IMR-90 (cell line): ENCODE measurements around the gene DTX1. TPM values are rescaled to one million over a fixed set of nuclear protein-coding genes. Genes with fewer than 3 reads are reported as not detected.

Experiments used
- ATAC-seq: fragments of 200-7000 bp; cut with Tn5 transposase; 2 replicates; pipeline ENCODE4 v1.9.1; 2020; ENCODE audit warnings: low read depth, mild to moderate bottlenecking, moderate library complexity
- BruUV-seq: library from RNA; stranded (reverse); fragments of 400-500 nt; replicated peaks from 2 replicates; lab custom pipeline; 2021; lab: Mats Ljungman, UMichigan
- CTCF ChIA-PET: fragments of 300-600 bp; formaldehyde crosslinking; extraction: SDS; loops from one replicate; lab custom pipeline; 2021; ENCODE audit warnings: antibody characterized with exemption; lab: Yijun Ruan, JAX
- POLR2A ChIA-PET: fragments of 300-600 bp; sonication (Branson Sonifier 250); formaldehyde crosslinking; loops from one replicate; lab custom pipeline; 2022; ENCODE audit warnings: antibody characterized with exemption; ENCODE audit not compliant: unreplicated experiment; lab: Charles Lee
- DNase-seq: peaks from one replicate; pipeline ENCODE4 v3.0.0; 2013
- H2AFZ ChIP-seq: replicated peaks from 2 replicates; pipeline ENCODE3; 2013; ENCODE audit warnings: low read length, mild to moderate bottlenecking; ENCODE audit not compliant: poor library complexity
- H2AK5ac ChIP-seq: 2 replicates; pipeline ENCODE4 v1.6.1; 2013; ENCODE audit warnings: low read depth, low read length, inconsistent platforms
- H2AK9ac ChIP-seq: replicated peaks from 2 replicates; pipeline ENCODE3; 2013; ENCODE audit warnings: mild to moderate bottlenecking, low read depth, low read length, moderate library complexity; ENCODE audit not compliant: poor library complexity
- H2BK120ac ChIP-seq: 2 replicates; pipeline ENCODE4 v1.6.1; 2013; ENCODE audit warnings: low read depth, low read length, inconsistent platforms
- H2BK15ac ChIP-seq: 3 replicates; pipeline ENCODE4 v1.6.1; 2013; ENCODE audit warnings: low read depth, low read length, inconsistent platforms
- H2BK20ac ChIP-seq: 2 replicates; pipeline ENCODE4 v1.6.1; 2013; ENCODE audit warnings: low read depth, mild to moderate bottlenecking, inconsistent platforms, low read length, moderate library complexity
- H2BK5ac ChIP-seq: 2 replicates; pipeline ENCODE4 v1.6.1; 2013; ENCODE audit warnings: mild to moderate bottlenecking, low read depth, low read length, inconsistent platforms; ENCODE audit not compliant: poor library complexity, severe bottlenecking
- H3K14ac ChIP-seq: replicated peaks from 2 replicates; pipeline ENCODE4 v1.6.1; 2013; ENCODE audit warnings: low read depth, low read length, inconsistent platforms
- H3K18ac ChIP-seq: 2 replicates; pipeline ENCODE4 v1.6.1; 2013; ENCODE audit warnings: low read depth, low read length, control low read depth
- H3K23ac ChIP-seq: 2 replicates; pipeline ENCODE4 v1.6.1; 2013; ENCODE audit warnings: low read depth, low read length, inconsistent platforms
- H3K27ac ChIP-seq: 2 replicates; pipeline ENCODE4 v1.5.1; 2013; ENCODE audit warnings: mild to moderate bottlenecking, control low read depth, low read length; ENCODE audit not compliant: insufficient read depth
- H3K27me3 ChIP-seq: 2 replicates; pipeline ENCODE4 v1.6.1; 2013; ENCODE audit warnings: low read length; ENCODE audit not compliant: control insufficient read depth, insufficient read depth
- H3K36me3 ChIP-seq: 2 replicates; pipeline ENCODE4 v1.6.1; 2013; ENCODE audit warnings: low read length, mixed read lengths; ENCODE audit not compliant: control insufficient read depth, insufficient read depth
- H3K4ac ChIP-seq: 2 replicates; pipeline ENCODE4 v1.6.1; 2013; ENCODE audit warnings: low read depth, low read length, inconsistent platforms
- H3K4me1 ChIP-seq: 2 replicates; pipeline ENCODE4 v1.6.1; 2013; ENCODE audit warnings: low read length, mixed read lengths; ENCODE audit not compliant: control insufficient read depth, insufficient read depth
- H3K4me2 ChIP-seq: 2 replicates; pipeline ENCODE4 v1.6.1; 2013; ENCODE audit warnings: low read depth, mild to moderate bottlenecking, control low read depth, low read length, moderate library complexity
- H3K4me3 ChIP-seq: 2 replicates; pipeline ENCODE4 v1.5.1; 2013; ENCODE audit warnings: low read depth, mild to moderate bottlenecking, control low read depth, low read length, moderate library complexity; ENCODE audit not compliant: insufficient read depth
- H3K56ac ChIP-seq: 2 replicates; pipeline ENCODE4 v1.6.1; 2013; ENCODE audit warnings: low read length, inconsistent platforms; ENCODE audit not compliant: insufficient read depth; ENCODE audit errors: extremely low read depth
- H3K79me1 ChIP-seq, 2 experiments: 2 replicates each; pipeline ENCODE4 v1.6.1; 2013; ENCODE audit warnings: low read length in 2 of 2, inconsistent platforms in 1 of 2, low read depth in 1 of 2
- H3K9ac ChIP-seq: 2 replicates; pipeline ENCODE4 v1.6.1; 2013; ENCODE audit warnings: low read depth, low read length, control low read depth
- H3K9me1 ChIP-seq: 2 replicates; pipeline ENCODE4 v1.6.1; 2013; ENCODE audit warnings: low read length, inconsistent platforms; ENCODE audit not compliant: insufficient read depth
- H3K9me3 ChIP-seq: 2 replicates; pipeline ENCODE4 v1.6.1; 2013; ENCODE audit warnings: low read length; ENCODE audit not compliant: control insufficient read depth, insufficient read depth
- H4K20me1 ChIP-seq: 2 replicates; pipeline ENCODE4 v1.6.1; 2013; ENCODE audit warnings: low read length, inconsistent platforms; ENCODE audit not compliant: insufficient read depth
- H4K5ac ChIP-seq: 2 replicates; pipeline ENCODE4 v1.6.1; 2013; ENCODE audit warnings: mild to moderate bottlenecking, low read depth, low read length, control low read depth
- H4K8ac ChIP-seq, 2 experiments: 2 replicates each; pipeline ENCODE4 v1.6.1; 2013; ENCODE audit warnings: low read depth in 2 of 2, low read length in 2 of 2, control low read depth in 1 of 2, inconsistent platforms in 1 of 2
- H4K91ac ChIP-seq: 2 replicates; pipeline ENCODE4 v1.6.1; 2013; ENCODE audit warnings: low read depth, low read length, inconsistent platforms; ENCODE audit not compliant: insufficient read depth
- BHLHE40 ChIP-seq: fragments of 150-350 bp; IDR thresholded peaks from 2 replicates; pipeline ENCODE4 v1.6.1; 2016; ENCODE audit warnings: mild to moderate bottlenecking, low read depth, low read length
- CEBPB ChIP-seq: IDR thresholded peaks from 2 replicates; pipeline ENCODE4 v1.6.1; 2012; ENCODE audit warnings: low read depth, low read length, improper control_type of control experiment
- CHD1 ChIP-seq: IDR thresholded peaks from 2 replicates; pipeline ENCODE4 v1.6.1; 2012; ENCODE audit warnings: low read depth, low read length, improper control_type of control experiment
- CTCF ChIP-seq: conservative IDR thresholded peaks from 2 replicates; pipeline ENCODE4 v1.5.1; 2012; ENCODE audit warnings: mild to moderate bottlenecking, low read depth, low read length, improper control_type of control experiment
- ELK1 ChIP-seq: fragments of 150-350 bp; IDR thresholded peaks from 2 replicates; pipeline ENCODE4 v1.6.1; 2016; ENCODE audit warnings: low read depth, mild to moderate bottlenecking, low read length, moderate library complexity, borderline replicate concordance
- FOS ChIP-seq: fragments of 150-350 bp; IDR thresholded peaks from 2 replicates; pipeline ENCODE4 v1.6.1; 2016; ENCODE audit warnings: low read depth, low read length
- MAFK ChIP-seq: IDR thresholded peaks from 2 replicates; pipeline ENCODE4 v1.6.1; 2012; ENCODE audit warnings: low read depth, low read length, improper control_type of control experiment
- MAZ ChIP-seq: IDR thresholded peaks from 2 replicates; pipeline ENCODE4 v1.6.1; 2012; ENCODE audit warnings: low read depth, mild to moderate bottlenecking, low read length, improper control_type of control experiment, moderate library complexity, borderline replicate concordance
- MXI1 ChIP-seq: IDR thresholded peaks from 2 replicates; pipeline ENCODE4 v1.6.1; 2012; ENCODE audit warnings: low read depth, mild to moderate bottlenecking, low read length, moderate library complexity, borderline replicate concordance
- NFE2L2 ChIP-seq: fragments of 150-350 bp; IDR thresholded peaks from 2 replicates; pipeline ENCODE4 v1.6.1; 2016; ENCODE audit warnings: low read depth, mild to moderate bottlenecking, low read length
- POLR2A ChIP-seq: IDR thresholded peaks from 2 replicates; pipeline ENCODE4 v1.6.1; 2012; ENCODE audit warnings: mild to moderate bottlenecking, low read depth, low read length
- RAD21 ChIP-seq: IDR thresholded peaks from 2 replicates; pipeline ENCODE4 v1.6.1; 2012; ENCODE audit warnings: low read length, improper control_type of control experiment
- RCOR1 ChIP-seq: IDR thresholded peaks from 2 replicates; pipeline ENCODE4 v1.6.1; 2012; ENCODE audit warnings: mild to moderate bottlenecking, low read length, improper control_type of control experiment; ENCODE audit not compliant: insufficient replicate concordance
- SMC3 ChIP-seq: fragments of 150-350 bp; IDR thresholded peaks from 2 replicates; pipeline ENCODE4 v1.6.1; 2016; ENCODE audit warnings: low read depth, mild to moderate bottlenecking, antibody characterized with exemption, low read length, moderate library complexity
- WGBS, 2 experiments: methylation state at CpG; one replicate each; pipeline versions ENCODE4 v1.1.5 to v1.1.7; 2013; ENCODE audit warnings: missing lambda C conversion rate in 2 of 2; ENCODE audit not compliant: insufficient read length in 1 of 2; ENCODE audit errors: extremely low coverage in 2 of 2; 5-methylcytosine and 5-hydroxymethylcytosine counted together
- dilution Hi-C: fragments of 300-500 bp; cut with HindIII; formaldehyde crosslinking; loops from one replicate; pipeline ENCODE4 v1.14.3; 2018; ENCODE audit warnings: low sequenced_read_pairs; ENCODE audit not compliant: unreplicated experiment
- in situ Hi-C: fragments of 300-500 bp; cut with MboI; formaldehyde crosslinking; loops from 3 replicates; pipeline ENCODE4 v1.14.3; 2019; ENCODE audit warnings: low sequenced_read_pairs, inconsistent platforms, mixed read lengths
- intact Hi-C: fragments of 100-400 bp; cut with micrococcal nuclease; formaldehyde crosslinking; loops from 2 replicates; pipeline ENCODE4 v1.10.0; 2022
- polyA plus RNA-seq, 3 experiments: library from polyadenylated mRNA; depleted of rRNA; stranded (reverse); fragments of >200 nt; gene quantifications; 2 replicates each; pipeline ENCODE4 v1.2.3, GENCODE V29; 2012; ENCODE audit warnings: low replicate concordance in 1 of 3
- total RNA-seq: library from RNA; depleted of rRNA; stranded (reverse); fragments of >200 nt; gene quantifications from 2 replicates; pipeline ENCODE4 v1.2.3, GENCODE V29; 2012

Gene DTX1
- total and polyA plus RNA-seq, 2 of the 4 experiments (the other 2 are of a cell fraction) = not detected

- Histone ChIP-seq H2AFZ (no peak overlapping the region), H3K27ac (no peak overlapping the region), H2BK120ac (no peak overlapping the region), H3K4ac (no peak overlapping the region), H3K36me3 (no peaks in the 10 kb centered on the region), H3K9me1 (no peaks in the 10 kb centered on the region), H3K9ac (no peak overlapping the region), H3K4me2 (no peak overlapping the region), H3K18ac (no peak overlapping the region), H3K9me3 (no peaks in the 10 kb centered on the region), H2BK20ac (no peak overlapping the region), H3K4me3 (no peak overlapping the region), H2AK5ac (no peak overlapping the region), H4K5ac (no peak overlapping the region), H2BK15ac (no peak overlapping the region), H4K20me1 (no peaks in the 10 kb centered on the region), H3K14ac (no peak overlapping the region), H2AK9ac (no peak overlapping the region), H3K79me1 (no peaks in the 10 kb centered on the region), H3K56ac (no peak overlapping the region), H4K8ac (no peak overlapping the region), H4K91ac (no peak overlapping the region), H2BK5ac (no peak overlapping the region), H3K23ac (no peak overlapping the region), H3K27me3 (no peaks in the 10 kb centered on the region), H3K4me1 (no peaks in the 10 kb centered on the region)
- whole genome bisulfite sequencing, 2 experiments = 10% methylated on average over 2 of the region's 9 CpGs; no CpG with 5 or more reads in 1 of the 2 experiments
- intact Hi-C loops (loop anchor here (1.0 kb wide), 2 partner anchors 38 to 131 kb away; no protein-coding TSS in a partner anchor), in situ Hi-C loops (no loop called here), dilution Hi-C loops (no loop called here)
- DNase-seq (peak; percentile 52), ATAC-seq (peak; percentile 90)
- BruUV-seq = no TSS peak
- TF ChIP-seq BHLHE40 = no peak
- TF ChIP-seq MXI1 = no peak
- TF ChIP-seq POLR2A = no peak
- no peak for TF ChIP-seq MAFK
- peak; percentile 67 for TF ChIP-seq CTCF
- no peak for TF ChIP-seq CEBPB
- TF ChIP-seq RAD21 = peak; percentile 36
- TF ChIP-seq FOS = no peak
- TF ChIP-seq NFE2L2 = no peak
- no peak for TF ChIP-seq MAZ
- TF ChIP-seq SMC3 = peak; percentile 62
- no peak for TF ChIP-seq RCOR1
- no peak for TF ChIP-seq CHD1
- TF ChIP-seq ELK1 = no peak
- ChIA-PET CTCF (interaction anchor here (0.6 kb wide), 1 partner anchor 138 kb away, joined by 3 read pairs; no protein-coding TSS in a partner anchor), POLR2A (no interaction called here)
Observed at GRCh38 chr12:113030875-113031525, 25.5 kb upstream of the DTX1 start.
